Measurements from ENCODE around the gene DMRTB1.

The DMRTB1 gene

GRCh38 chr1:53495633-53496345 lies 36.6 kb downstream of the DMRTB1 start:
- no peak for DNase-seq

GRCh38 chr1:53498555-53499131 lies 39.4 kb downstream of the DMRTB1 start:
- DNase-seq = no peak

GRCh38 chr1:53499257-53500203 lies 40.3 kb downstream of the DMRTB1 start:
- no peak for DNase-seq

GRCh38 chr1:53500204-53501064 lies 41.2 kb downstream of the DMRTB1 start:
- DNase-seq = no peak

GRCh38 chr1:53501065-53502005 lies 42.1 kb downstream of the DMRTB1 start:
- DNase-seq = no peak

- DNase-seq = peak in 1 of 2 experiments; percentile 27
Measured at GRCh38 chr1:53502641-53503432, 43.6 kb downstream of the DMRTB1 start.

GRCh38 chr1:53503433-53504217 lies 44.4 kb downstream of the DMRTB1 start:
- peak; percentile 18 to 38 for DNase-seq

- no peak for DNase-seq
Measured at GRCh38 chr1:53504901-53505300, 45.7 kb downstream of the DMRTB1 start.

- no peak for DNase-seq
Measured at GRCh38 chr1:53505401-53505800, 46.2 kb downstream of the DMRTB1 start.

GRCh38 chr1:53505891-53506290 lies 46.7 kb downstream of the DMRTB1 start:
- DNase-seq = no peak

GRCh38 chr1:53506355-53507050 lies 47.3 kb downstream of the DMRTB1 start:
- DNase-seq = no peak

- no peak for DNase-seq
Measured at GRCh38 chr1:53507116-53507820, 48.1 kb downstream of the DMRTB1 start.

- no peak for DNase-seq
Measured at GRCh38 chr1:53508056-53508990, 49.1 kb downstream of the DMRTB1 start.

- no peak for DNase-seq
Measured at GRCh38 chr1:53508991-53509666, 49.9 kb downstream of the DMRTB1 start.

GRCh38 chr1:53509775-53510174 lies 50.6 kb downstream of the DMRTB1 start:
- DNase-seq = no peak

- no peak for DNase-seq
Measured at GRCh38 chr1:53510215-53510614, 51.0 kb downstream of the DMRTB1 start.
